Stimulated activated CD4-positive, alpha-beta T cell treated with anti-CD3 and anti-CD28 coated beads, Interleukin-4, amount 100 ng/mL, for 24 hours (primary cell): ENCODE measurements around the gene ZYX.
"Not testable (repeated sequence)": the region's sequence is repeated elsewhere in the genome, so short reads cannot be mapped to it uniquely, and the experiment has no call there.

Source experiments
- DNase-seq: peaks from one replicate; pipeline ENCODE4 v3.0.0-alpha.2; 2020

The ZYX gene

GRCh38 chr7:143387156-143387975 lies 6.2 kb downstream of the ZYX start:
- DNase-seq, result no peak

DNA sequence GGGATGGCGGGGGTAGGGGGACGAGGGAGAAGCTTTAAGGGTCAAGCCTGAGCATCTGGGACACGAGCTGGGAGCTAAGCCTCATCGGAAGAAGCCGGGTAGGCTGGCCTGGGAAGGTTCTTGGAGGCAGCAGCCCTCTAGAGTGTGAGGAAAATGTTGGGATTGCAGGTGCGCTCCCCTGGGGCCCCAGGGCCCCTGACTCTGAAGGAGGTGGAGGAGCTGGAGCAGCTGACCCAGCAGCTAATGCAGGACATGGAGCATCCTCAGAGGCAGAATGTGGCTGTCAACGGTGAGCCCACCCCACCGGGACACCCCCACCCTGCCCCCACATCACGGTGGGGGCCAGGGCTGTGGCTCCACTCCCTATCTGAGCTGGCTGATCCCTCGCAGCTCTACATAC lies 6.9 kb downstream of the ZYX start:
- DNase-seq, result no peak

GRCh38 chr7:143388491-143389101 lies 7.5 kb downstream of the ZYX start:
- no peak for DNase-seq

- no peak for DNase-seq
These were observed 8.4 kb downstream of the ZYX start for GRCh38 chr7:143389316-143390103.

DNA sequence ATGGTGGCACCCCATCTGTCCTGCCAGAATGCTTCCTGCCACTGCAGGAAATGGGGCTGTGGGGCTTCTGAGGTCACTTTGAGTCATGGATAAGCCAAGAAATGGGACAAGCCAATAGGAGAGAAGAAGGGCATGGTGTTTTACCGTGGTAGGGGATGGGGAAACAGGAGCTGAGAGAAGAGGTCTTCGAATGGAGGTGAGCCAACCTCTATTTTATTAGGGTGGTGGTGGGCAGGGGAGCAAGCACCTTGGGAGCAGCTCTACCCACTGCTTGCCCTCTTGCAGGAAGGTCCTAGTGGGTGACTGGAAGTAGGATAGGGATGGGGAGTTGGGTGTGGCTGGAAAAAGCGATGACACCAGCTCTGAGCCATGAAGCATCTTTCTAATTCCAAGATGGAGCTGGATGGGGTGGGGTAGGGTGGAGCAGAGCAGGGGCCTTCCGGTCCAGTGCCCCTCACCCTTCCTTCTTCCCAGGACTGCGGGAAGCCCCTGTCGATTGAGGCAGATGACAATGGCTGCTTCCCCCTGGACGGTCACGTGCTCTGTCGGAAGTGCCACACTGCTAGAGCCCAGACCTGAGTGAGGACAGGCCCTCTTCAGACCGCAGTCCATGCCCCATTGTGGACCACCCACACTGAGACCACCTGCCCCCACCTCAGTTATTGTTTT lies 9.1 kb downstream of the ZYX start:
- no peak for DNase-seq

DNA sequence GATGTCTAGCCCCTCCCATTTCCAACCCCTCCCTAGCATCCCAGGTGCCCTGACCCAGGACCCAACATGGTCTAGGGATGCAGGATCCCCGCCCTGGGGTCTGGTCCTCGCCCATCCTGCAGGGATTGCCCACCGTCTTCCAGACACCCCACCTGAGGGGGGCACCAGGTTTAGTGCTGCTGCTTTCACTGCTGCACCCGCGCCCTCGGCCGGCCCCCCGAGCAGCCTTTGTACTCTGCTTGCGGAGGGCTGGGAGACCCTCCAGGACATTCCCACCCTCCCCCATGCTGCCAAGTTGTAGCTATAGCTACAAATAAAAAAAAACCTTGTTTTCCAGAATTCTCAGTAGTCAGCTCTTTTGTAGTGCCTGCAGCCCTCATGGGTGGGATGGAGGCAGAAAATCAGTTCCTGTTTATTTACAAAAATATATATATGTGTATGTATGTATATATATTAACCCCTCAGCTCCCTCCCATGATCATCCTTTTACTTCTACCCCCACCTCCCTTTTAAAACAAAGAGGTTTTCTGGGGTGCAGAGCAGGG lies 9.7 kb downstream of the ZYX start:
- DNase-seq, result no peak

GRCh38 chr7:143391462-143392404 lies 10.6 kb downstream of the ZYX start:
- DNase-seq, result no peak

DNA sequence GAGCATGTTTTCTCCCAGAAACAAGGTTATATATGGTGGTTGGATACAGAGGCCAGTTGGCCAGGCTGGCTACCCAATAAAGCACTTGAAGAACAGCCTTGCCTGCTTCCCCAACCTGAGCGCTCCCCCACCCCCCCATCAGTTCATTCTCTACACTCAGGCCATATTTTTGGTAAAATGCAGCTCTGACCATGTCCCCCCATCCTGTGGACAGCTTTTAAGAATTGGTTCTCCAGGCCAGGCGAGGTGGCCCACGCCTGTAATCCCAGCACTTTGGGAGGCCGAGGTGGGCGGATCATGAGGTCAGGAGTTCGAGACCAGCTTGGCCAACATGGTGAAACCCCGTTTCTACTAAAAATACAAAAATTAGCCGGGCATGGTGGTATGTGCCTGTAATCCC lies 11.3 kb downstream of the ZYX start:
- DNase-seq, result not testable (repeated sequence)

DNA sequence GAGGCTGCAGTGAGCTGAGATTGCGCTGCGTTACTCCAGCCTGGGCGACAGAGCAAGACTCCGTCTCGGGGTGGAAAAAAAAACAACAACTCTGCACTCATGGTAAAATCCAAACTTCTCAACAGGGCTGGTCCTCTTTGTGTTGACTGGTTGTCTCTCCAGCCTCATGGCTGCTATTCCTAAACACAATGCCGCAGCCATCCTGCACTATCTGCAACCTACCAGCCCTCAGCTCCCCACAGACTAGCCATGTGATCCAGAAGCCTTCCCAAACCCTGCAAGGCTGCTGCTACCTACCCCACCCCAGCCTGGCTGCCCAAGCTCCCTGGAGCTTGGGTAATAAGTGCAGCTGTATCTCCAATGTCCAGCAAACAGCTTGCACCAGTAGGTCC lies 11.7 kb downstream of the ZYX start:
- DNase-seq, result no peak

DNA sequence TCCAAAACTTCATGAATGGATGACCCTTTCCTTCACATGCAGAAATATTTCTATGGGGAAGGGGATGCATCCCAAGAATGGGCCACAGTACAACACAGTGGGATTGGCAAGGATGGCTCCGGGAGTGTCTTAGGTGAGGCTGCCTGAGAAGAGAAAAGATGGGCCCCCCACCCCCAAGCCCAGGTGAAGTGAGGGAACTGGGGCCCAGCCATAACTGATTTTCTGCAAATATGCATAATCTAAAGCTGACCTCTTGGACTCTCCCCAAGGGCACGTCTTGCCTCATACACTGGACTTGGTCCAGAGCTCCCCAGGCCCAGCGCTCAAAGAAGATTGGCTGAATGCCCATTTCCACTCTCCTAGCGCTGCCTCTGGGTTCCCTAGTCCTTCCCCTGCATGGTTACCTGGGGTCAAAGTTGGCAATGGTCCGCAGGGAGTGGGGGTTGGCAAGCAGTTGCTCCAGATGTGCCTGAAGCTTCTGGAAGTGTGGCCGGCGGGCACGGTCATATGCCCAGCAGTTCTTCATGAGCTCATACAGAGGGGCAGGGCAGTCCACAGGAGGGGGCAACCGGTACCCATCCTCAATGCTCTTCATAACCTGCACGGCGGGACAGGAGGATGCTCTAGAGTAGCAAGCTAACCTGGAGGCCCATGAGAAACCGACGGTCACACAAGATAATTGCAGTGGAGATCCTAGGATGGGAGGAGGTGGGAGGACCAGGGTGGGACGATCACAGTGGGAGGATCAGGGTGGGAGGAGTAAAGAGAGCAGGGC lies 12.3 kb downstream of the ZYX start:
- no peak for DNase-seq

DNA sequence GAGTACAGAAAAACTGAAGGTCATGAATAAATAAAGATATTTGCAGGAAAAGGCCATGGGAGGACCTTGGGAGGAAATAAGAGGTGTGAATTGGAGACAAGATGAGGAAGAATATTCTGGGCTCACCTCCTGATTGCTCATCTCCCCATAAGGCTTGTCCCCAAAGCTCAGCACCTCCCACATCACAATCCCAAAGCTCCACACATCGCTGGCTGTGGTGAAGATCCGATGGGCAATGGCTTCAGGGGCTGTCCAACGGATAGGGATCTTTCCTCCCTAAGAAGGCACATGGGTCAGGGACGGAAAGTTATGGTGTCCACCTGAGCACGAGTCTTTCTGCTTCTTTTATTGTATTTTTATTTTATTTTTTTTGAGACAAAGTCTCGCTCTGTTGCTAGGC lies 12.9 kb downstream of the ZYX start:
- no peak for DNase-seq

GRCh38 chr7:143394777-143395176 lies 13.6 kb downstream of the ZYX start:
- no peak for DNase-seq

DNA sequence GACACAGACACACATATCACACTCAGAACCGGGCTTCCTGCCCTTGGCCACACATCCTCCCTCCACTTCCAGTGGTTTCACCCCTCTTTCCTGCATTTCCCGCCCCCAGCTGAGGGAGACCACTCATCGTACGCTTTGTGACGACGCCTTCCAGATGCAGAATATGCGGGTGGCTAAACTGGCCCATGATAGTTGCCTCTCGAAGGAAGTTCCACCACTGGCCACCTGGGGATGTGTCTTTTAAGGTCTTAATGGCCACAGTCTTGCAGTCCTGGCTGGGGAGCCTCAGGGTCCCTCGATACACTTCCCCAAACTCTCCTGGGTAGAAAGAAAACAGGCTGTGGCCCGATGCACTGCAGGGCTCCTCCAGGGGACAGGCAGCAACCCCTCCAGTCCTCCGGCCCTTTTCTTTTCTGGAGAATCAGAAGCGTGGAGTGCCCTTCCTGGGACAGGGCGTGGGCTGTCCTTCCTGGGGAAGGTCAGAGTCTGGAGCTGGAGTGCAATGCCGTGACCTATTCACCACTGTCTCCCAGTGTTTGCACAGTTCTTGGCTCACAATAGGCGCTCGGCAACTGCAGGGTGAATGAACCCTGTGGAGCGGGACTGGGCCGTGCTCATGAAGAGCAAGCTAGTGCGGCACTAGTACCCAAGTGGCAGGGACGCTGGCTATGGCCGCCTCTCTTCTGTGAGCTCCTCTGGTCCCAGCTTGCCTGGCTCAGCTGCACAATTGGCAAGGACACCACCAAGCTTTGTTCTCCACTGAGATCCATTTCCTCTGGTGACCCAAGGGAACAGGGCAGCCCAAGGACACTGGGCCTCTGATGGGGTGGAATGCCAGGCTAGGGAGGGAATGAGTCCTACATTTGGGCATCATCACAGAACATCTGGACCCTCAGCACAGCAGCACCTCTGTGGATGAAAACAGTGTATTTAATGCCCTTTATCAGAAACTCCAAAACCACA lies 14.3 kb downstream of the ZYX start:
- DNase-seq, result no peak

DNA sequence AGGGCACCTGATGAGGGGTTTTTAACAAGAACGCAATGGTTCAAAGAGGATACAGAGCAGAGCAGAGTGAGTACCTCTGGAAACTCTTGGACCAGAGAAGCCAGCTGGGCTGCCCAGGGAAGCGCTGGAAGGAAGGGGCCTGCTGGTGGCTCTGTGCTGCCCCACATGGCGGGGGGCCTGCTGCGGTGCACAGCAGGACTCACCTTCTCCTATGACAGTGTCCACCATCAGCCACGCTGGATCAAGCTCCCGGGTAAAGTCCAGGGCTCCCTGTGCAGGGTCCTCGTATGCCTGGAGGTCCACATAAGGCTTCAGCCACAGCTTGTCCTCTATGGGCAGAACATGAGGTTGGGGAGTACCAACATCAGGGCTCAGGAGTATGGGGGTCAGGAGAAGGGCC lies 15.0 kb downstream of the ZYX start:
- no peak for DNase-seq

- no peak for DNase-seq
These were observed 15.7 kb downstream of the ZYX start for GRCh38 chr7:143396625-143397556.

DNA sequence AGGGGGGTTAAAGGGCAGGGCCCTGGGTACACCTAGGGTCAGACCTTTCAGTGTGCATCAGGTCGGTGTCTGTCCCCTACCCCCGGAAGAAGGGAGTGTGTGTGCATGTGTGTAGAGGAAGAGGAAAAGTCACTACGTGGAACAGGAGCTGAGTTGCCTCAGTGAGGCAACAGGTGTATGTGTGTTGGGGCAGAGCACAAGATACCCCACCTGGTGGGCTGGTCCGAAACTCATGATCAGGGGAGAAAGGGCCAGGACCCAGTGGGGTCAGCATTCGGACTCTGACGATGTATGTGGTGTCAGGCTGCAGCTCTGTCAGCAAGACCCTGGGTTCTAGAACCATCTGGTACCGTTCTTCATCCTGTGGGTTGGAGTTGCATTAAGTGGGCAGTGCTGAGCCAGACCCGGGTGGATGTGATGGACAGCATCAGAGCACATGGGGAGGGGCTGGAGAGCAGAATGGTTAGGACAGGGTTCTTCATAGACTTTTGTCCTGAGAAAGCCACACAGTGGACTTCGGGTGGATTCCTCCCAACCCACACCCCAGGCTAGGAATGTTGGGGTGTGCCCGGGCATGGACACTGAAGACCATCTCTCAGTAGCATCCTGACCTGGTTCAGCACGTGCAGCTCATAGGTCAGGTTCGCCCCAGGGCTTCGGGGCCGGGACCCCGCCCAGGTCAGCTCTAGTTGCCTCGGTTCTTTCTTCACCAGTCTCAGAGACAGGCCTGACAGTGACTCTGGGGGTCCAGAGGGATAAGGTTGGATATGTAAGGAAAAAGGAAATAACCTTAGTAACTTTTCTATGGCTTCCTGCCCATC lies 16.8 kb downstream of the ZYX start:
- no peak for DNase-seq

DNA sequence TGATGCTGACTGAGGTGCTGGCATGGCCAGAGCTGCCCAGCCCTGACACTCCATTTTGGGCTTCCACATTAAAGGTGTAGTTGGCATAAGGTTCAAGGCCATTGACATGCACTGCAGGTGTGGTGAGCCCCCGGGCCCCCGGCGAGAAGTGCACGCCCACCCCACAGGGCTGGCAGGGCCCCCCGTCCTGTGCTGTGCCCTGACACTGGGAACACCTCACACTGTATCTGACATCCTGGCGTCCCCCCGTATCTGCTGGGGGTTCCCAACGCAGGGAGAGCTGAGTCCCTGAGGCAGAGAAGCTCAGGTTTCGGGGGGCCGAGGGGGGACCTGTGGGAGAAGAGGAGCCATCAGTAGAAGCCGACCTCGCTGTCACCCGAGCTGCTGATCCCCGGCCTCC lies 17.5 kb downstream of the ZYX start:
- DNase-seq, result no peak

GRCh38 chr7:143399151-143399550 lies 18.0 kb downstream of the ZYX start:
- DNase-seq, result no peak
